ENCODE measurements around the gene ZNF454.

ZNF454 gene

DNA sequence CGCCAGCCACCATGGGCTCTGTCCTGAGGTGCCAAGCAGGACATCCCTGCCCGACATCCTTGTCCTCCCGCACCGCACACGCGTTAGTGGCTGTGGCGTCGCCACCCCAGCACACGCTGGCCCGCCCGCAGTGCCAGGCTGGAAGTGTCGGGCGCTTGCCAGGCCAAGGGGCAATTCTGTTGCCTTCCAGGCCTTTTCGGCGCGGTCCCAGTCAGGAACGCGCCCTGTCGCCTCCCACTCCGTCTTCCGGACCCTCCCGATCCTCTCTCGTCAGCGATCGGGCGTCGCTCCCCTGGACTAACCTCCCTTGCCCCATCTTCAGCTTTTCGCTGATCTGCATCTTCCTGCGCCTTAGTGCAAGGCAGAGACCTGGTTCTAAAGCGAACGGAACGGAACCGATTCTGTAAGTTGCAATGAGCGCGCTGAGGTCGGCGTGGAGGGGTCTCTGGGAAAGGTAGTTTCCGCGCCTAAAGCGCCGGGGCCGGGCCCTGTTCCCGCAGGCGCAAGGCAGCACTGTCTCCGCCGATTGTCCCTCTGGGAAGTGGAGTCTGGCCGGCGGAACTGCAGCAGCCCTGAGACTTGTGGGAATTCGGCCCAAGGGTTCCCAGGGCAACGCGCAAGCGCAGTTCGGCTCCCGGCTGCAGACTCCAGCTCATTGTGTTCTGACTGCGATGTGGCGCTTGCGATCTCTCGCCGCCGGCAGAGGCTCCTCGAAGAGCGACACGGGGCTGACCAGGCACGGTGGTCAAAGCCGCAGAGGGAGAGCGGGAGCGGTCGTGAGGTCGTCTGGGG, at the start of gene ZNF454:
Gene ZNF454, plus strand, starts transcription at position 630 of the 792 bp plus-strand sequence. CDS start 1,594 bp downstream, outside the sequence.
- DNase-seq (ENCODE audit: low read depth in 2 of 2), result no peak

DNA sequence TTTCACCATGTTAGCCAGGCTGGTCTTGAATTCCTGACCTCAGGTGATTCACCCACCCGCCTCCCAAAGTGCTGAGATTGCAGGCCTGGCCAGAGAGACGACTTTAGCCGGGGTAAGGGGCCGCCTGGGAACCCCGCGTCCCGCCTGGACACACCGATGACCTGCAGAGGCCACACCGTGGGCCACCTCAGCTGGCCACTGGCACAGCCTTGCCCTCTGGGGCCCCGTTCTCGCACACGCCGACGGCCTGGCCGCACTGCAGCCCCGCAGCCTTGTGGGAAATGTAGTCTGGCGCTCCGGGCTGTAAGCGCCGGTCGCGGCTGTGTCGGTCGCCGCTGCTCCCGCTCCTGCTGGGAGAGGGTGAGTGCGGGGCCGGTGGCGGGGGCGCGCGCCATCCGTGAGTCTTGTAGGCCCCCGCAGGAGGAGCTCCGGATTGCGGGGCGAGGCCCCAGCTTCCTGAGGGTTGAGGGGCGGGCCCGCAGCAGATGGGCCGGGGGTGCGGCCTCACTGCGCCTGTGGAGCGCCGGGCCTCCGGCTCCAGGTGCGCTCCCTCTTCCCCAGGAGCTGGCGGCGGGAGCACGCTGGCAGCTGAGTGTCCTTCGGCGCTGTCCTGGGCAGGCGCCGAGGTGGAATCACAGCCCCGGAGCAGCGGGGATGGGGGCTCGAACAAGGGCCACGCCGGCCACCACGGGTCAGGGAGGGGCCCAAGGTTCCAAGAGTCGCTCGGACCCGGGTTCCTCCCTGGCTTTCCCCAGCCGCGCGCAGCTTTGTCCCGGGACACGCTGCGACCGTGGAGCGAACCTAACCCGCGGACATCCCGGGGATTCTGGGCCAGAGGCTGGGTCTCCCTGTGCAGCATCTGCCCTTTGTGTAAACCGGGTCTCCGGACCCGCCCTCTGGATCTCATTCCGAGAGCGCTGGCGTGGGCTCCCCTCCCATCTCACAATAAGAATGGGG, 45.1 kb upstream of the ZNF454 start, which contains the start of gene ZFP2:
Gene ZFP2, plus strand, starts transcription at position 299 of the 957 bp plus-strand sequence. CDS start 35,401 bp downstream, outside the sequence.
- DNase-seq (ENCODE audit: low read depth in 2 of 2), result peak; percentile 1 to 19

DNA sequence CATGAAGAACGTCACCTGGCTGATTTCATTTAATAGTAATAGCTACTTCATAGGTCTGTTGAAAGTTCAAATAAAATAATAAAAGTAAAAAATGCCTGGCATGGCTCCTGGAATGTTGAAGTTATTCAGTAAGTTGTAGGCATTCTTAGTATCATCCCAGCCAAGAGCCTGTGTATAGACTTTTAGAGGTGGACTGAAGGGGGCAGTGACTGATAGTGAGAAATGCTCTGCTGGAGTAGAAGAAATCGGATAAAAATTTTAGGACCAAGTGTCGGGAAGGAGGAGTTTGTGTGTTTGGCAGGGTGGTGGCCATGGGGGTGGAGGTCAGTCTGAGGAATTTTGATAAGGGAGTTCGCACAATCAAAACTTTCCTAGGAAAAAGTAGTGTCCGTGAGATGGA, 41.7 kb upstream of the ZNF454 start:
- no peak for DNase-seq (ENCODE audit: low read depth in 2 of 2)

DNA sequence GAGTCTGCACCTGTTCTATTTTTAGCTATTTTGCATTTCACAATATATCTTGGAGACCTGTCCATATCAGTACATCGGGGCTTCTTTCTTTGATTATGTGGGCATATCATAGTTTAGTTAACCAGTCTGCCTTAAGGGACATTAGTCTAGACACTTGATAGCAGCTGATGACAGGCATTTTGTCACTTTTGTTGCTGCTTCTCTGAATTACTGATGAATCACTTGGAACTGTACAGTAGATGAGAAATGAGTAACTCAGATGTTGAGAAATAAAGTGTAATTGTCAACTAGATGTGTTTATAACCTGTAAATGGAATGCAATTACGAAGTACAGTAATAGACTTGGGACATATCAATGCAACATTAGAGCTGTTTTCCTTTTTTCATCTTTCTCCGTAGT, 38.1 kb upstream of the ZNF454 start:
- no peak for DNase-seq (ENCODE audit: low read depth in 2 of 2)

DNA sequence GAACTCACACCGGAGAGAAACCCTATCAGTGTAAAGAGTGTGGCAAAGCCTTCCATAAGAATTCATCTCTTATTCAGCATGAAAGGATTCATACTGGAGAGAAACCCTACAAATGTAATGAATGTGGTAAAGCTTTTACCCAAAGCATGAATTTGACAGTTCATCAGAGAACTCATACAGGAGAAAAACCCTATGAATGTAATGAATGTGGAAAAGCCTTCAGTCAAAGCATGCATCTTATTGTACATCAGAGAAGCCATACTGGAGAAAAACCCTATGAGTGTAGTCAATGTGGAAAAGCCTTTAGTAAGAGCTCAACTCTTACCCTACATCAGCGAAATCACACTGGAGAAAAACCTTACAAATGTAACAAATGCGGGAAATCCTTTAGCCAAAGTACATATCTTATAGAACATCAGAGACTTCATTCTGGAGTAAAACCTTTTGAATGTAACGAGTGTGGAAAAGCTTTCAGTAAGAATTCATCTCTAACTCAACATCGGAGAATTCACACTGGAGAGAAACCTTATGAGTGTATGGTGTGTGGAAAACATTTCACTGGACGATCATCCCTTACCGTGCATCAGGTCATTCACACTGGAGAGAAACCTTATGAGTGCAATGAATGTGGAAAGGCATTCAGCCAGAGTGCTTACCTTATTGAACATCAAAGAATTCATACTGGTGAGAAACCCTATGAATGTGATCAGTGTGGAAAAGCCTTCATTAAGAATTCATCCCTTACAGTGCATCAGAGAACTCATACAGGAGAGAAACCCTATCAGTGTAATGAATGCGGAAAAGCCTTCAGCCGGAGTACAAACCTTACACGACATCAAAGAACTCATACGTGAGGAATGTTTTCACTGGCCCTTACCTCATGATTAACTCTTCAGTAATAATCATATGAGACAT, 8.9 kb upstream of the ZNF454 start:
- no peak for DNase-seq (ENCODE audit: low read depth in 2 of 2)

DNA sequence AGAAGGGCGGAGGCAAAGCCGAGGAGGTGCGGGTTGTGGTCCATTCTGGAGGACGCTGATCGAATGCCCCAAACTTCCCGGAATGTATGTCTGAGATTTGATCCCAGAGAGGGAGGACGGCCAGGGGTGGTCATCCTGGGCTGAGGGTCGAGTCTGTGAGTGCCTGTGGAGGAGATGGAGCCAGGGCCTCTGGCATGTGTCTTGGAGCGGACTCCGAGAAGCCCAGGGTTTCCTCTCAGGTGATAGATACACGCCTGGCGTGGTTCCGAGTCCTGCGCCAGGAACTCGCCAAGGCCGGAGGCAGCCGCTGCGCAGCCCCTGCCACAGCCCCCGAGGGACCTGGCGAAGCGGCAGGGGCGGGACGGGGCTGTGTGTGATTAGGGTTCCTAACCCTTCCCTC, 363 bp downstream of the ZNF454 start:
- DNase-seq (ENCODE audit: low read depth in 2 of 2), result no peak

DNA sequence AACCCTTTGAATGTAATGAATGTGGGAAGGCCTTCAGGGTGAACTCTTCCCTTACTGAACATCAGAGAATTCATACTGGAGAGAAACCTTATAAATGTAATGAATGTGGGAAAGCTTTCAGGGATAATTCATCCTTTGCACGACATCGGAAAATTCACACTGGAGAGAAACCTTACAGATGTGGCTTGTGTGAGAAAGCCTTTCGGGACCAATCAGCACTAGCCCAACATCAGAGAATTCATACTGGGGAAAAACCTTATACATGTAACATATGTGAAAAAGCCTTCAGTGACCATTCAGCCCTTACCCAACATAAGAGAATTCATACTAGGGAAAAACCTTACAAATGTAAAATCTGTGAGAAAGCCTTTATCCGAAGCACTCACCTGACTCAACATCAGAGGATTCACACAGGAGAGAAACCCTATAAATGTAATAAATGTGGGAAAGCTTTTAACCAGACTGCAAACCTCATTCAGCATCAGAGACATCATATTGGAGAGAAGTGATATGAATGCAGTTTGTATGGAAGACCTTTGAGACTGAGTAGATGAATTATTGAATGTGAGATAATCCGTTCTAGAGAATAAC, 24.6 kb downstream of the ZNF454 start:
- DNase-seq (ENCODE audit: low read depth in 2 of 2), result no peak

DNA sequence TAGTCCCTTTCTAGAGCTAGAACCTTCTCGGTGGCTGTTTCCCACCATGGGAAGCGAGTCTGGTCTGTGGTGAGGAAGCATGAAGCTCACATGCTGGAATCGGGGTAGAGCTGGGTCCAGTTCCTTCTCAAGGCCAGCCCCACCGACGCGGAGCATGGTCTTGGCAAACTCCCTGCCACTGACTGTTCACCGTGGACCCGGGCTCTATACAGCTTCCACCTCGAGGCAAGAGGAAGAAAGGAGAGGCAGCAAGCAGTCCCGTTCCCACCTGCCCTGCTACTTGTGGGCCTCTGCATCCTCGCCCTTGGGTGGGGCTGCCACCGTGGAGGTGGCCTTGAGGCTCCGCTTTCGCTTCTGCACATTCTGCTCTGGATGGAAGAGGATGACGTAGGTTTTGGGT, 40.4 kb downstream of the ZNF454 start:
- DNase-seq (ENCODE audit: low read depth in 2 of 2), result no peak

DNA sequence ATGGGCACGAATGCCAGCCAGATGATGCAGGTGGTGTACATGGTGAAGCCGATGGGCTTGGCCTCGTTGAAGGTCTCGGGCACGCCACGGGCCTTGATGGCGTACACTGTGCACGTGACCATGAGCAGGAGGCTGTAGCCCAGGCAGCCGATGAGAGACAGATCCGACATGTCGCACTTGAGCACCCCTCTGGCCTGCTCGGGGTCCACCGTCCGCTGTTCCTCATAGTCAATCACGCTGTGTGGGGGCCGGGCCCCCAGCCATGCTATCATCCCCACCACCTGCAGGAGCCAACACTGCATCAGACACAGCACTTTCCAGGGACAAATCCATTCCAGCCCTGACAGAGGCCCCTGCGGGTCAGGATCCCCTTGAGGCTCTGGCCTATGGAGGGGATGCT, 41.9 kb downstream of the ZNF454 start:
- no peak for DNase-seq (ENCODE audit: low read depth in 2 of 2)

DNA sequence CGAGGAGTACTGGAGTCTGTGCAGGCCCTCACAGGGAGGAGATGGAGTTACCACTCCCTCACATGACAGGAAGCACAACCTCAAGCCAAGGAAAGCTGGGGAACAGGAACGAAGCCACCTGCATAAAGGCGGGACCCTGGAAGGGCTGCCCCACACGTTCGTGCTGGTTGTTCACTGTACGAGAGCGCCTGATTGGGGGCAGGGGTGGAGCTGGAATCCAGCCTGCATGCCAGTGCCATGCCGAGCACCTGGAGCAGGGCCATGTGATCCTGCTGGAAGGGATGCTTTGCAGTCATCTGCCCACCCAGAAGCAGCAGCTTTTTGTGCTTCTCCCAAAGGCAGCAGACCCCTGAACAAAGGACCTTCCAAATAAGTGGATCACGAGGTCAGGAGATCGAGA, 42.7 kb downstream of the ZNF454 start:
- no peak for DNase-seq (ENCODE audit: low read depth in 2 of 2)

DNA sequence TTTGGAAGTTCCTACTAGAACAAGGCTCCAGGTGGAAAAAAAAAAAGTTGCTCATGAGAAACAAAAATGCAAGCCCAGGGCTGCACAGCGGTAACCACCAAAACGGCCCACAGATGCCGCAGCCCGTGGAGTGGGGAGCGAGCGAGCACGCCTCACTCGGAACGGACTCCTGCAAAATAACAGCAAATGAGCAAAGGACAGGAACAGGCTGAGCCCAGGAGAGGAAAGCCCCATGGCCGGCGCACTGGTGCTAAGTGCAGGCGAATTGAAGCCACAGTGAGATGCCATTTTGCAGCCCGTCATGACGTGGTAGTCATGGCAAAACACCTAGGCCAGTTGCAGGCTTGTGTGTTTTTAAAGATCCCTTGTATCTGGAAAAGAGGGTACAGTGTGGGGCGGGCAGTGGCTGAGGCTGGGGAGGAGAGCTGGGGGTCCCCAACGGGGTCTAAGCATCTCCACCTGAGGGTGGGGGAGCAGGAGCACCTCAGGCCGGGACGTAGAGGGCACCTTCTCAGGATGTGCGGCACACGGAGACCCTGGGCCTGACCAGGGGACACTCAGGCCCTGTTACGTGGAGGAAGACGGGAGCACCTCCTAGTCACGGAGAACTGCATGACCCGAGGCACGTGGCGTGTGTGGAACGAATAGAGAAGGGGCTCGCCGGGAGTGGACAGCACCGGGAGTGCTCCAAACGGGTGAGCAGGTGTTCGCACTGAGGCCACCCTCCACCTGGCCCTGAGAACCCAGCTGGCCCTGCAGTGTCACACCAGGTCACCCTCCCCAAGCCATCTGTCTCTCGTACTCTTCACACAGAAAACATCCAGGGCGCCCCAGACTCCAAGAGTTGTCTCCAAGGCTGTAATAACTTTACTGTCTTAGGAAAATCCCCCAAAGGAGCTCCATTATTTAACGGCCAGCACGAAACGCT, 43.4 kb downstream of the ZNF454 start:
- DNase-seq (ENCODE audit: low read depth in 2 of 2), result no peak

DNA sequence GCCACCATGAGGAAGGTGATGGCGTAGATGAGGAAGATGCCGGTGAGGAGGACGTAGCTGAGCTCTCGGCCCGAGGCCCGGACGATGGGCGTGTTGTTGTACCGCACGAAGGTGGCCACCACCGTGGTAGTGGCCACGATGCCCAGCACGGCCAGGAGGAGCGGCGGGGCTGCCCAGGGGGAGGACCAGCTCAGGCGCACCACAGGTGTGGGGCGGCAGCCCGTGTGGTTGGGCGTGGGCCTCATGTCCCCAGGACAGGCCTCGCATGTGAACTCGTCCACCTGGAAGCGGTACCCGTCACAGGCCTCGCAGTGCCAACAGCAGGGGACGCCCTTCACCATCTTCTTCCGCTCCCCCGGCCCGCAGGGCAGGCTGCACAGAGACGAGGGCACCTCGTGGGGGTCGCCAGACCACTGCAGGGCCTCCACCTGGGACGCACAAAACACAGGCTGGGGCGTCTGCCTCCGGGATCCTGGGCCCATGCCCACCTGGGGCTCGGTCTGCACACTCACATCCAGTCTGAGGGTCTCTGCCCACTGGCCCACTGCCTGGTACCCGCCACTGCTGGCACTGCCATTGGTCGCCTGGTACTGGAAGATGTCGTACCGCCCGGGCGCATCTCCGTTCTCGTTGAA, 45.4 kb downstream of the ZNF454 start:
- DNase-seq (ENCODE audit: low read depth in 2 of 2), result no peak

DNA sequence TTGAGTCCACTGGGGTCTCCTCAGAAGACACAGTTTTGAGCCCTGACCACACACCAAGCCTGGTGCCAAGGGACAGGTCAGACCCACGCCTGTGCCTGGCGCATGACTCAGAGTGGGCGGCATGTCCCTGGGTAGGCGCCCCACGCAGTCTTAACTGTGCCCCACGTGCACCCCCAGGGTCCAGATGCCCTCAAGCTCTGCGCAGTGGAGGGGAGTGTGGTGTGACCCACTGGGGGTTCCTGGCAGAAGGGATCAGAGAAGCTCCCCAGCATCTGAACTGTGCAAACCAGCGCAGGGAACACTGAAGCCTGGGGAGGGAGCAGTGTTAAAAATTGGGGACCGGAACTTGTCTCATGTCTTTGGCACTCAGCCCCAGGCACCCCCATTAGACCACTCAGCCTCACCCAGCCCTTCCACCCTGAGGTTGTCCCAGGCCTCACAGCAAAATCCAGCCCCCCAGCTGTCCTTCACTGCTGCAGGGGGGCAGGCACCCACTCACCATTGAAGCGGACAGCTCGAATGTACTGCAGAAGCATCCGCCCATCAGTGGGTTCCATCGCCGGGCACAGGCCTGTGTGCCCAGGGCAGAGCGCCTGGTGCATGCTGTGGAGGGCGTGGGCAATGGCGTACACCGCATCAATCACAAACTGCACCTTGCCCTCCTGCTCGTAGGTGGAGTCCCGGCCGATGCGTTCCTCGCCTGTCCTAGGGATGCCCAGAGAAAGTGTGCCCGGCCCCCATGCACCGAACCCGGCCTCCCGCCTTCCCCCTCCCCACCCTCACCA, 47.6 kb downstream of the ZNF454 start:
- no peak for DNase-seq (ENCODE audit: low read depth in 2 of 2)

DNA sequence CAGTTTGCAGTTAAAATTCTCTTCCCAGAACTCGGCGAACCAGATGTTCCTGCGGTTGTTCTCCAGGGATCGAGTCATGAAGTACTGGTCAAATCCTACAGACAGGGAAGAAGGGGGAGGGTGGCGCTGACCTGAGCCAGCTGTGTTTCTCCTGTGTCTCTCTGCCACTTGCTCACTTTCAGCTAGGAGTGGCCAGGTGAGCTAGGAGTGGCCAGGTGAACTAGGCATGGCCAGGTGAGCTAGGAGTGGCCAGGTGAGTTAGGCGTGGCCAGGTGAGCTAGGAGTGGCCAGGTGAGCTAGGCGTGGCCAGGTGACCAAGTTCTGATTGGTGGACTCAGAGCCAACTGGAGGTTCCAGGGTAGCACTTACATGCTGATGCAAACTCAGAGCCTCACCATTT, 48.3 kb downstream of the ZNF454 start:
- no peak for DNase-seq (ENCODE audit: low read depth in 2 of 2)

DNA sequence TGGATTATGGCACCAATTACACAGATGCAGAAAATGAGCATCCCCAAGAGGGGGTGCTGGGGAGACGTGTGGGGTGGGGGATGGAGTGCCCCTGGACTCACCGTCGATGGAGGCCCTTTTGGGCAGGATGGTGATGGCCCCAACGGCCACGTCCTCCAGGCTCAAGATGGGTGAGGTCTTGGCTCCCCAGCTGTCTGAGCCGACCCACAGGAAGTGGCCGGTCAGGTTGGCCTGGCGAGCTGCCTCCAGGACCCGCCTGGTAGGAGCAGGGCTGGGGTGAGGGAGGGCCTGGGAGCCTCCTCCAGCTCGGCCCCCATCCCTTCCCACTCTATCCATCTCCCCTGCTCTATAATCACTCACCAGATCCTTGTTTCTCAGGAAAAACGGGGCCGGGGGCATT, 49.5 kb downstream of the ZNF454 start:
- no peak for DNase-seq (ENCODE audit: low read depth in 2 of 2)

DNA sequence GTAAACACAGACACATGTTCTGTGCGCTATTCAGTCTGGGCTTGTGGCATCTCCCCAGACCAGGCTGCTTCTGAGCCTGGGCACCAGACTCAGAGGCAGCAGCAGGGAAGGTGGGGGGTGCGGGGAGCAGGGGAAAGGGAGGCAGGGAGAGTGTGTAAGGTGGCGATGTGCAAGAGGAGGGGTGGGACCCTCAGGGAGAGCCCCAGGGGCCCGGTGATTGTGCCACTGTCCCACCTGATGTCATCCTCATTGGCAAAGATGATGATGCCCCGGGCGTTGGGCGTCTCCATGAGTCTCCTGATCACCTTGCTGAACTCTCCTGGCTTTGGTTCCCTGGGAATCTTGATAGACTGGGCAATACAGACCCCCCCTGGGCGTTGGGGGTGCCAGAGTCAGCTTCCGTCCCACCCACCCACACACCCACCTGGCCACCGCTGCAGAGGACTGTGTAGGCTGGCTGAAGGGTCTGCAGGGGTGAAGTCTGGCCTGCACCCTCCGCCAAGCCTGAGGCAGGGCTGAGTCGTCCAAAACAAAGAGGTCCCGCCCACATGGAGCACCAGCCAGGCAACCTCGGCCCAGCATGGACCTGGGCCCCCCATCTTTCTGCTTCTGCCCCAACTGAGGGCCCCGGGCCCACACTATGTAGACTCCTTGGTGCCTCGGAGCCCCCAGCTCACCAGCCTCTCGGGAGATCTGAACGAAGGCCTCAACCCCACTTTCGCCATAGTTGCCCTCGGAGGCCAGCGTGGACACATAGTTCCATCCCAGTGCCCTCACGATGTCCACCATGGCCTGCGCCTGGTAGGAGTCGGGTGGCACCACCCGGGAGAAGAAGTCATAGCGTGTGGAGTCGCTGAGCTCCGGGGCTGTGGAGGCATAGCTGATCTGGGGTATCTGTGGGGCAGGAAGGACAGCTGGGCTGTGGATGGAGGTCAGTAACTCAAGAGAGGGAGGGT, 50.5 kb downstream of the ZNF454 start:
- no peak for DNase-seq (ENCODE audit: low read depth in 2 of 2)

DNA sequence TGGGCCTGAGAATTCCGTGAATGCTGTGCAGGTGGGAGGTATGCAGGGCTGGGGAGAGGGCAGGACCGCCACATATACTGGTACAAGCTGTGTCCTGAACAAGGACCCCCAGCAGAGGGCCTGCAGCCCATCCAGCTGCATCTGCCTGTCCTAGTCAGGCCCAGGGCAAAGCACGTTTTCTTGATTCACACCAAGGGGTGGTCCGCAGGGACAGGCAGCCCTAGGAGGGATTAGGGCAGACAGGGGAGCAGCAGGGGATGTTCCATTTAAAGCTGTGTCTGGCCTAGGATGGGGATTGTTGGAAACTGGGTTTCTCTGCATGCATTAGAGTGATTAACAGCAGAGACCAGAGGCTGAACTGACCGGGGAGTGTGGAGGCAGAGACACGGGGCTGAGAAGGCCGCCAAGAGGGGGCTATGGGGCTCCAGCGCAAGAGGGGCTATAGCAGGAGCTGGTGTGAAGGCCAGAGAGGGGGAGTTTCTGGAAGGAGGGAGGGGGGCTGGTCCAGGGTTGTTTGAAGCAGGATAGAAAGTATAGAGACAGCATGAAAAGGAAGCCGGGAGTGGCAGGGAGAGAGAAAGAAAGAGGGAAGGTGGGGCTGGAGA, 51.4 kb downstream of the ZNF454 start:
- DNase-seq (ENCODE audit: low read depth in 2 of 2), result no peak

All from activated CD4-positive, alpha-beta T cell treated with anti-CD3 and anti-CD28 coated beads for 24 hours (primary cell).